HEK293 (cell line): ENCODE results near the gene WASHC4.
"Not testable (repeated sequence)": the region's sequence is repeated elsewhere in the genome, so short reads cannot be mapped to it uniquely, and the experiment has no call there.

Experiments
- CTCF ChIA-PET: fragments of 350-600 bp; formaldehyde crosslinking; extraction: SDS; loops from one replicate; lab custom pipeline; 2021; ENCODE audit warnings: antibody characterized with exemption; lab: Yijun Ruan, JAX
- POLR2A ChIA-PET: fragments of 300-600 bp; formaldehyde crosslinking; extraction: SDS; loops from one replicate; lab custom pipeline; 2020; ENCODE audit warnings: antibody characterized with exemption, inconsistent platforms; lab: Yijun Ruan, JAX
- H3K27ac ChIP-seq: fragments of 200-500 bp; sonication (Bioruptor generic); 2 replicates; pipeline ENCODE4 v1.5.1; 2014; ENCODE audit warnings: low read depth, low read length, control low read depth, inconsistent platforms; ENCODE audit errors: extremely low read depth
- H3K36me3 ChIP-seq, 2 experiments: fragments of 200-500 bp in 1 of 2; sonication (Bioruptor generic) in 1 of 2; 1 replicate in 1 of 2; 2 replicates in 1 of 2; pipeline ENCODE4 v1.5.1; 2014 to 2017; ENCODE audit warnings: inconsistent platforms in 2 of 2, low read length in 2 of 2; ENCODE audit not compliant: control insufficient read depth in 2 of 2, insufficient read depth in 1 of 2
- H3K4me1 ChIP-seq: fragments of 200-500 bp; sonication (Bioruptor generic); 2 replicates; pipeline ENCODE4 v1.5.1; 2014; ENCODE audit warnings: mild to moderate bottlenecking, low read length, inconsistent platforms; ENCODE audit not compliant: control insufficient read depth, insufficient read depth
- H3K4me3 ChIP-seq: 2 replicates; pipeline ENCODE4 v1.5.1; 2011; ENCODE audit warnings: low read depth, mild to moderate bottlenecking, control low read depth, low read length, moderate library complexity
- H3K9me3 ChIP-seq: fragments of 200-500 bp; sonication (Bioruptor generic); 2 replicates; pipeline ENCODE4 v1.5.1; 2014; ENCODE audit warnings: low read depth, low read length, inconsistent platforms; ENCODE audit not compliant: control insufficient read depth, insufficient read depth
- GFI1B ChIP-seq: fragments of 450-650 bp; formaldehyde crosslinking; IDR thresholded peaks from 2 replicates; pipeline ENCODE4 v1.5.1; 2016; ENCODE audit warnings: missing biosample characterization, missing genetic modification characterization
- GLIS2 ChIP-seq: fragments of 450-650 bp; formaldehyde crosslinking; IDR thresholded peaks from 2 replicates; pipeline ENCODE4 v1.5.1; 2016; ENCODE audit warnings: missing biosample characterization, missing genetic modification characterization
- KLF9 ChIP-seq: fragments of 450-650 bp; formaldehyde crosslinking; IDR thresholded peaks from 2 replicates; pipeline ENCODE4 v1.5.1; 2016; ENCODE audit warnings: missing biosample characterization, missing genetic modification characterization, low read depth
- MYNN ChIP-seq: fragments of 450-650 bp; formaldehyde crosslinking; IDR thresholded peaks from 2 replicates; pipeline ENCODE4 v1.5.1; 2016; ENCODE audit warnings: missing biosample characterization, missing genetic modification characterization, borderline replicate concordance
- RBAK ChIP-seq: fragments of 450-650 bp; formaldehyde crosslinking; IDR thresholded peaks from 2 replicates; pipeline ENCODE4 v1.5.1; 2016; ENCODE audit warnings: missing biosample characterization, missing genetic modification characterization
- SCRT1 ChIP-seq: fragments of 450-650 bp; formaldehyde crosslinking; IDR thresholded peaks from 2 replicates; pipeline ENCODE4 v1.5.1; 2016; ENCODE audit warnings: missing biosample characterization, missing genetic modification characterization, borderline replicate concordance
- TRIM28 ChIP-seq: IDR thresholded peaks from 2 replicates; pipeline ENCODE4 v1.6.1; 2011; ENCODE audit warnings: low read length, control low read depth, borderline replicate concordance
- ZBTB7A ChIP-seq: fragments of 450-650 bp; formaldehyde crosslinking; IDR thresholded peaks from 2 replicates; pipeline ENCODE4 v1.5.1; 2016; ENCODE audit warnings: low read depth, missing biosample characterization, missing genetic modification characterization
- ZNF133 ChIP-seq: fragments of 450-650 bp; formaldehyde crosslinking; IDR thresholded peaks from 2 replicates; pipeline ENCODE4 v1.5.1; 2016; ENCODE audit warnings: missing biosample characterization, missing genetic modification characterization
- ZNF140 ChIP-seq: fragments of 450-650 bp; formaldehyde crosslinking; IDR thresholded peaks from 2 replicates; pipeline ENCODE4 v1.5.1; 2016; ENCODE audit warnings: missing biosample characterization, missing genetic modification characterization
- ZNF146 ChIP-seq: fragments of 450-650 bp; formaldehyde crosslinking; IDR thresholded peaks from 2 replicates; pipeline ENCODE4 v1.5.1; 2016; ENCODE audit warnings: missing biosample characterization, missing genetic modification characterization
- ZNF366 ChIP-seq: fragments of 450-650 bp; formaldehyde crosslinking; conservative IDR thresholded peaks from 2 replicates; pipeline ENCODE4 v1.5.1; 2016; ENCODE audit warnings: missing biosample characterization, missing genetic modification characterization
- ZNF48 ChIP-seq: fragments of 450-650 bp; formaldehyde crosslinking; IDR thresholded peaks from 2 replicates; pipeline ENCODE4 v1.5.1; 2016; ENCODE audit warnings: missing biosample characterization, missing genetic modification characterization
- ZNF510 ChIP-seq: fragments of 450-650 bp; formaldehyde crosslinking; IDR thresholded peaks from 2 replicates; pipeline ENCODE4 v1.5.1; 2018; ENCODE audit warnings: mild to moderate bottlenecking, missing genetic modification characterization, missing biosample characterization; ENCODE audit not compliant: insufficient replicate concordance
- TF ChIP-seq, protein P1 (sequence below): fragments of 450-650 bp; formaldehyde crosslinking; IDR thresholded peaks from 2 replicates; pipeline ENCODE4 v1.5.1; 2016; ENCODE audit warnings: missing biosample characterization, missing genetic modification characterization
- TF ChIP-seq, protein P2 (sequence below): fragments of 450-650 bp; formaldehyde crosslinking; IDR thresholded peaks from 2 replicates; pipeline ENCODE4 v1.5.1; 2016; ENCODE audit warnings: missing biosample characterization, missing genetic modification characterization
- TF ChIP-seq, protein P3 (sequence below): fragments of 450-650 bp; formaldehyde crosslinking; IDR thresholded peaks from 2 replicates; pipeline ENCODE4 v1.5.1; 2016; ENCODE audit warnings: missing biosample characterization, missing genetic modification characterization

Gene WASHC4

DNA sequence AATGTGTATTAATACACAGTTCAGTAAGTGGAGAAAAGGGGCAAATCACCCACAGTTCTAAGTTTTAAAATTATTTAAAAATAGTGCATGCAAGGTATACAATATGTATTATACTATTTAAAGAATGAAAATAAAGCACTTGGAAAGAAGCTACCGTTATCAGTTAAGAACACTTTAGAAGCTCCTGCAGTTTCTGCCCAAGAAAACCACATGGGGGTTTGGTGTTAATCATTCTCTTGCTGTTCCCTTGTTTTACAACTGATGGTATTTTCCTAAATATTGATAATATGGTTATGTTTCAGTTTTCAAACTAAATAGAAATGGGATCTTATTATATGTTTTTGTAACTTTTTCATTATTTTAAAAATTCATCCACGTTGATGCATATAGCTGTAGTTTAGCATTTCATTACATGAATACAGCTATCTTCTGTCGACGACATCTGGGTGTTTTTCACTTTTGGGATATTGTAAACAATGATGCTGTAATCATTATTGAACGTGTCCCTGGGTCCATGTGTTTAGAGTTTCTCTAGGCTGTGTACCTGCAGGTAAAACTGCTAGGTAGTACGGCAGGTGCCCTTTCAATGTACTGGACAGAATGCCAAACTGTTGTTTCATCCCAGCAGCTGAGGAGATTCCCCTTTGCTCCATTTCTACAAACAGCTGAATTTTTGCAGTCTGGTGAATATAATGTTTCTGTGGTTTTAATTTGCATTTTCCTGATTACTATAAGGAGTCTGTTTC, 64.3 kb downstream of the WASHC4 start:
- no peak overlapping the region for H3K27ac ChIP-seq
- no peak overlapping the region for H3K4me3 ChIP-seq
- no peaks in the 10 kb centered on the region for H3K4me1 ChIP-seq
- TF ChIP-seq GFI1B = no peak
- no peak for TF ChIP-seq GLIS2
- TF ChIP-seq ZNF510 (tag by site-specific recombination) = no peak
- TF ChIP-seq ZNF48 (tag by site-specific recombination) = no peak
- TF ChIP-seq SCRT1 = no peak
- no peak for TF ChIP-seq RBAK (tag by site-specific recombination)
- TF ChIP-seq, protein P1, sequence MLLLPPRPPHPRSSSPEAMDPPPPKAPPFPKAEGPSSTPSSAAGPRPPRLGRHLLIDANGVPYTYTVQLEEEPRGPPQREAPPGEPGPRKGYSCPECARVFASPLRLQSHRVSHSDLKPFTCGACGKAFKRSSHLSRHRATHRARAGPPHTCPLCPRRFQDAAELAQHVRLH (tag by site-specific recombination) = no peak
- TF ChIP-seq MYNN (tag by site-specific recombination) = no peak
- no peak for TF ChIP-seq ZNF140 (tag by site-specific recombination)
- H3K9me3 ChIP-seq = no peaks in the 10 kb centered on the region
- peaks cover 17 to 69% of the 10 kb centered on the region in 2 experiments; a peak in 2 of 3 replicates for H3K36me3 ChIP-seq
- CTCF ChIA-PET = no interaction called here
- POLR2A ChIA-PET = no interaction called here

DNA sequence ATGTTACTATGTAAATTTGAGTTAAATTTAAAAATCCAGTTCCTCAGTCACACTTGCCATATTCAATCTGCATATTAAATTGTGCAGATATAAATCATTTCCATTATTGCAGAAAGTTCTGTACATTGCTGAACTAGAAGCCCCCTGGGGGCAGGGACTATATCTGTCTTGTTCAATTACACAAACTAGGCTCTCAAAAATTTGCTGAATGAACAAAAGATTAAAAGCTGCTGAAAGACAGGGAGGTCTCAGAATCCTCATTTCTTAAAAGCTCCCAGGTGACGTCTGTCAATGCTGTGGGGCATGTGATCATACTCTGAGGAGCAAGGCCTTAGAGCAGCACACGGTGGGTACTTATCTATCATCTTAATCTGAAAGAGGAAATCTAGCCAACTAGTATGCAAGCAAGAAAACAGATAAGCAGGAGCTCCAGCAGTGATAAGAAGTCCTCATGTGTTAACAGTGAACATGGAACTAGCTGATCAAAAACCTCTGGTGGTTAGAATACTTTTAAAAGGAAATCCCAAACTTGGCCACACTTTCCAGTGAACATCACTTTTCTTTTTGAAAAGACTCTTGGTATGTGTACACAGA, 68.0 kb downstream of the WASHC4 start:
- Histone ChIP-seq H3K27ac (no peak overlapping the region), H3K4me1 (no peaks in the 10 kb centered on the region)
- TF ChIP-seq, protein P2, sequence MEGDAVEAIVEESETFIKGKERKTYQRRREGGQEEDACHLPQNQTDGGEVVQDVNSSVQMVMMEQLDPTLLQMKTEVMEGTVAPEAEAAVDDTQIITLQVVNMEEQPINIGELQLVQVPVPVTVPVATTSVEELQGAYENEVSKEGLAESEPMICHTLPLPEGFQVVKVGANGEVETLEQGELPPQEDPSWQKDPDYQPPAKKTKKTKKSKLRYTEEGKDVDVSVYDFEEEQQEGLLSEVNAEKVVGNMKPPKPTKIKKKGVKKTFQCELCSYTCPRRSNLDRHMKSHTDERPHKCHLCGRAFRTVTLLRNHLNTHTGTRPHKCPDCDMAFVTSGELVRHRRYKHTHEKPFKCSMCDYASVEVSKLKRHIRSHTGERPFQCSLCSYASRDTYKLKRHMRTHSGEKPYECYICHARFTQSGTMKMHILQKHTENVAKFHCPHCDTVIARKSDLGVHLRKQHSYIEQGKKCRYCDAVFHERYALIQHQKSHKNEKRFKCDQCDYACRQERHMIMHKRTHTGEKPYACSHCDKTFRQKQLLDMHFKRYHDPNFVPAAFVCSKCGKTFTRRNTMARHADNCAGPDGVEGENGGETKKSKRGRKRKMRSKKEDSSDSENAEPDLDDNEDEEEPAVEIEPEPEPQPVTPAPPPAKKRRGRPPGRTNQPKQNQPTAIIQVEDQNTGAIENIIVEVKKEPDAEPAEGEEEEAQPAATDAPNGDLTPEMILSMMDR (tag by site-specific recombination) = no peak
- no peak for TF ChIP-seq TRIM28
- TF ChIP-seq, all 188 proteins: peak for 0
- Histone ChIP-seq H3K4me3 (no peak overlapping the region), H3K9me3 (no peaks in the 10 kb centered on the region), H3K36me3 (peaks cover 13 to 61% of the 10 kb centered on the region in 2 experiments)
- ChIA-PET CTCF (no interaction called here), POLR2A (no interaction called here)

DNA sequence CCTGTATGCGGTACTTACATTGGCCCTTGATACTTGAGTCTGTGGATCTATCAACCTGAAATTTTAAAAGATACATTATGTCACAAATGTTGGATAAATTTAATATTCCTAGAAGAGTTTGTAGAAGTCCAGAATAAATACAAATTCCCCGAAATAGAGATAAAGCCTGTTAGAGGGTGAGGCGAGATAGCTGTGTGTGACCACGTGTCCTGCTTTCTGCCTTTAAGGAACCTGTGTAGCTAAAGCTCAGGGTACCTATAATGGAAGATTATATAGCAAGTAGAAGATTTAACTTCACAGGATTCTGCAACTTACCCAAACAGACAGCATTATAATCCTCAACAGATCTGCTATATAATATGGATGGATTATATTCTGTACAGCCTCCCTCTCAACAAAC, 69.7 kb downstream of the WASHC4 start:
- CTCF ChIA-PET = no interaction called here

DNA sequence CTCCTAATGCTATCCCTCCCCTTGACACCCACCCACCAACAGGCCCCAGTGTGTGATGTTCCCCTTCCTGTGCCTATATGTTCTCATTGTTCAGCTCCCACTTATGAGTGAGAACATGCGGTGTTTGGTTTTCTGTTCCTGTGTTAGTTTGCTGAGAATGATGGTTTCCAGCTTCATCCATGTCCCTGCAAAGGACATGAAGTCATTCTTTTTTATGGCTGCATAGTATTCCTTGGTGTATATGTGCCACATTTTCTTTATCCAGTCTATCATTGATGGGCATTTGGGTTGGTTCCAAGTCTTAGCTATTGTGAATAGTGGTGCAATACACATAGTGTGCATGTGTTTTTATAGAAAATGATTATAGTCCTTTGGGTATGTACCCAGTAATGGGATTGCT, 71.6 kb downstream of the WASHC4 start:
- TF ChIP-seq, protein P1 (tag by site-specific recombination) = 0 out of 2 replicates have a peak, but pooled peaks have one; percentile 29
- TF ChIP-seq, protein P3, sequence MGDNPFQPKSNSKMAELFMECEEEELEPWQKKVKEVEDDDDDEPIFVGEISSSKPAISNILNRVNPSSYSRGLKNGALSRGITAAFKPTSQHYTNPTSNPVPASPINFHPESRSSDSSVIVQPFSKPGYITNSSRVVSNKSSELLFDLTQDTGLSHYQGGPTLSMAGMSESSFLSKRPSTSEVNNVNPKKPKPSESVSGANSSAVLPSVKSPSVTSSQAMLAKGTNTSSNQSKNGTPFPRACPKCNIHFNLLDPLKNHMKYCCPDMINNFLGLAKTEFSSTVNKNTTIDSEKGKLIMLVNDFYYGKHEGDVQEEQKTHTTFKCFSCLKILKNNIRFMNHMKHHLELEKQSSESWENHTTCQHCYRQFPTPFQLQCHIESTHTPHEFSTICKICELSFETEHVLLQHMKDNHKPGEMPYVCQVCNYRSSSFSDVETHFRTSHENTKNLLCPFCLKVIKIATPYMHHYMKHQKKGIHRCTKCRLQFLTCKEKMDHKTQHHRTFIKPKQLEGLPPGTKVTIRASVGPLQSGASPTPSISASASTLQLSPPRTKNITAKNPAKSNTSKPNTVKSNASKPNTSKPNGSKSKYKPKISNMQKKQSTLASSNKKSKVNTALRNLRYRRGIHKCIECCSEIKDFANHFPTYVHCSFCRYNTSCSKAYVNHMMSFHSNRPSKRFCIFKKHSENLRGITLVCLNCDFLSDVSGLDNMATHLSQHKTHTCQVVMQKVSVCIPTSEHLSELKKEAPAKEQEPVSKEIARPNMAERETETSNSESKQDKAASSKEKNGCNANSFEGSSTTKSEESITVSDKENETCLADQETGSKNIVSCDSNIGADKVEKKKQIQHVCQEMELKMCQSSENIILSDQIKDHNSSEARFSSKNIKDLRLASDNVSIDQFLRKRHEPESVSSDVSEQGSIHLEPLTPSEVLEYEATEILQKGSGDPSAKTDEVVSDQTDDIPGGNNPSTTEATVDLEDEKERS (tag by site-specific recombination) = 0 out of 2 replicates have a peak, but pooled peaks have one; percentile 31
- peak; percentile 96 for TF ChIP-seq ZNF146 (tag by site-specific recombination)
- H3K9me3 ChIP-seq, H3K27ac ChIP-seq, H3K4me1 ChIP-seq, H3K4me3 ChIP-seq, CTCF ChIA-PET, POLR2A ChIA-PET: not testable (repeated sequence)
- H3K36me3 ChIP-seq = peaks cover 8 to 32% of the 10 kb centered on the region in 2 experiments

More for the DNA sequence above, 69.7 kb downstream of the WASHC4 start:
- POLR2A ChIA-PET = no interaction called here
- Histone ChIP-seq H3K4me1 (no peaks in the 10 kb centered on the region), H3K4me3 (no peak overlapping the region), H3K36me3 (peaks cover 13 to 44% of the 10 kb centered on the region in 2 experiments), H3K9me3 (no peaks in the 10 kb centered on the region), H3K27ac (no peak overlapping the region)
- TF ChIP-seq ZNF366 = no peak
- no peak for TF ChIP-seq ZNF133
- no peak for TF ChIP-seq ZBTB7A (tag by site-specific recombination)
- TF ChIP-seq TRIM28 = no peak
- TF ChIP-seq KLF9 = no peak

DNA sequence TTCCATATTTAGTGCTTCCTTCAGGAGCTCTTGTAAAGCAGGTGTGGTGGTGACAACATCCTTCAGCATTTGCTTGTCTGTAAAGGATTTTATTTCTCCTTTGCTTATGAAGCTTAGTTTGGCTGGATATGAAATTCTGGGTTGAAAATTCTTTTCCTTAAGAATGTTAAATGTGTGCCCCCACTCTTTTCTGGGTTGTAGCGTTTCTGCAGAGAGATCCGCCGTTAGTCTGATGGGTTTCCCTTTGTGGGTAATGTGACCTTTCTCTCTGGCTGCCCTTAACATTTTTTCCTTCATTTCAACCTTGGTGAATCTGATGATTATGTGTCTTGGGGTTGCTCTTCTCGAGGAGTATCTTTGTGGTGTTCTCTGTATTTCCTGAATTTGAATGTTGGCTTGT, 75.9 kb downstream of the WASHC4 start:
- H3K9me3 ChIP-seq, POLR2A ChIA-PET, H3K4me3 ChIP-seq, H3K4me1 ChIP-seq, CTCF ChIA-PET, H3K27ac ChIP-seq: not testable (repeated sequence)
- peaks cover 19 to 43% of the 10 kb centered on the region in 2 experiments for H3K36me3 ChIP-seq
